GM12878 (cell line): ENCODE data around the gene KRTAP9-1. TPM values are rescaled to one million over a fixed set of nuclear protein-coding genes. Genes with fewer than 3 reads are reported as not detected.

Experiments
- CREB1 ChIP-seq: IDR thresholded peaks from 2 replicates; pipeline ENCODE4 v1.6.1; 2012; ENCODE audit warnings: low read depth, mild to moderate bottlenecking, inconsistent platforms
- CREM ChIP-seq: IDR thresholded peaks from 2 replicates; pipeline ENCODE4 v1.6.1; 2014; ENCODE audit warnings: antibody characterized with exemption, low read depth
- CUX1 ChIP-seq: IDR thresholded peaks from 2 replicates; pipeline ENCODE4 v1.6.1; 2012; ENCODE audit warnings: improper control_type of control experiment, low read depth, low read length; ENCODE audit not compliant: insufficient replicate concordance
- E4F1 ChIP-seq: fragments of 450-650 bp; IDR thresholded peaks from 2 replicates; pipeline ENCODE4 v1.6.1; 2018; ENCODE audit warnings: borderline replicate concordance, mild to moderate bottlenecking; ENCODE audit not compliant: partially characterized antibody
- IKZF2 ChIP-seq, 2 experiments: fragments of 450-650 bp; IDR thresholded peaks; 2 replicates each; pipeline ENCODE4 v1.6.1; 2017; ENCODE audit warnings: mild to moderate bottlenecking in 2 of 2, moderate library complexity in 2 of 2
- JUNB ChIP-seq: IDR thresholded peaks from 2 replicates; pipeline ENCODE4 v1.6.1; 2016; ENCODE audit warnings: antibody characterized with exemption, mild to moderate bottlenecking
- KAT2A ChIP-seq: conservative IDR thresholded peaks from 2 replicates; pipeline ENCODE4 v1.6.1; 2011; ENCODE audit warnings: low read depth, low read length; ENCODE audit not compliant: control insufficient read depth
- MYB ChIP-seq: fragments of 150-350 bp; IDR thresholded peaks from 2 replicates; pipeline ENCODE4 v1.6.1; 2014; ENCODE audit warnings: mild to moderate bottlenecking, low read depth, low read length, borderline replicate concordance
- NFYA ChIP-seq: IDR thresholded peaks from 2 replicates; pipeline ENCODE4 v1.6.1; 2011; ENCODE audit warnings: low read depth, mild to moderate bottlenecking, low read length, improper control_type of control experiment, borderline replicate concordance
- NR2F1 ChIP-seq: fragments of 450-650 bp; conservative IDR thresholded peaks from 2 replicates; pipeline ENCODE4 v1.6.1; 2017; ENCODE audit warnings: mild to moderate bottlenecking
- NRF1 ChIP-seq: conservative IDR thresholded peaks from 2 replicates; pipeline ENCODE4 v1.6.1; 2011; ENCODE audit warnings: mild to moderate bottlenecking, low read depth, low read length, improper control_type of control experiment
- RB1 ChIP-seq: fragments of 450-650 bp; formaldehyde crosslinking; IDR thresholded peaks from 2 replicates; pipeline ENCODE4 v1.6.1; 2017; ENCODE audit warnings: mild to moderate bottlenecking, borderline replicate concordance
- ZNF207 ChIP-seq: fragments of 450-650 bp; IDR thresholded peaks from 2 replicates; pipeline ENCODE4 v1.6.1; 2014; ENCODE audit warnings: antibody characterized with exemption, mild to moderate bottlenecking, borderline replicate concordance
- ZNF622 ChIP-seq: fragments of 450-650 bp; IDR thresholded peaks from 2 replicates; pipeline ENCODE4 v1.6.1; 2017; ENCODE audit warnings: mild to moderate bottlenecking, inconsistent platforms
- polyA plus RNA-seq, 11 experiments: library from polyadenylated mRNA; depleted of rRNA in 4 of 11; unstranded in 6 of 11; stranded (reverse) in 5 of 11; fragments of >200 nt; fragmentation: Nextera tagmentation in 4 of 11; fragmentation: Illumina TruSeq in 1 of 11; extraction: Ambion mirVana in 4 of 11; extraction: Trizol in 1 of 11; gene quantifications; 1 replicate in 1 of 11; 2 replicates in 10 of 11; pipeline versions ENCODE4 v1.2.1 to v1.2.3, GENCODE V29; 2011 to 2016; ENCODE audit warnings: inconsistent platforms in 2 of 11, missing spikeins in 2 of 11, low read depth in 1 of 11
- total RNA-seq, 4 experiments: library from RNA; depleted of rRNA in 3 of 4; stranded (reverse); fragments of >200 nt in 3 of 4; fragmentation: Illumina TruSeq in 1 of 4; extraction: Trizol in 1 of 4; gene quantifications; 2 replicates each; pipeline versions ENCODE4 v1.2.1 to v1.2.3, GENCODE V29; 2013 to 2021
- TF ChIP-seq, protein P1 (sequence below): fragments of 450-650 bp; IDR thresholded peaks from 2 replicates; pipeline ENCODE4 v1.6.1; 2016; ENCODE audit warnings: mild to moderate bottlenecking

Gene KRTAP9-1
- total and polyA plus RNA-seq, 10 of the 15 experiments (the other 5 are each of a cell fraction or from before 2014, with no cell fraction given) = not detected

DNA sequence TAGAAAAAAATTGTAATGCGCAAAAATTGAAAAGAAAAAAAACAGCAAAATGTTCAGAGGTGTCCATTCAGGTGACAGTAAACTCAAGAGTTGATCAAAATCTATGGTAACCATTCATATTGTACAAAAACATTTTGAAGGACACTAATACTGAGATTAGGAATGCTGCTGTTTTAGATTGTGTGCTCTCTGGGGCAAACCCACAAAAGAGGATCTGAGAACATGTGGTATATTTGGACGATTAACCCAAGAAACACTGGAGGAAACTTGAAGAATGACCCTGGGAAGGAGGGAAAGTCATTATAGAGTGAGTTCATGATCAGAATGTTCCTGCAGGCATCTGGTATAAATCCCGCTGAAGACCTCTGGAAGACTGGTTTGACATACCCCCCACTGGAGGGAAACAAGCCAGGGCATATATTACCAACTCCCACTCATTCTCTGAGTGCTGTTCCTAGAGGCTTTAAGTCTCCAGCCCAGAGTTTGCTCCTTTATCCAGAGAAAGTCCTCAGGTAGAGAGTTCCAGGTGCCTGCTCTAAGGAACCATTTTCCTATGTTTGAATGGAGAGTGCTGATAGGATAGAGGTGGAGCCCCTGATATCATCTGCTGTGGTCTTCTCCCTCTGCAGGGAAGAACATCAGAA is 12.8 kb upstream of the KRTAP9-1 start (continued):
- TF ChIP-seq, protein P1, sequence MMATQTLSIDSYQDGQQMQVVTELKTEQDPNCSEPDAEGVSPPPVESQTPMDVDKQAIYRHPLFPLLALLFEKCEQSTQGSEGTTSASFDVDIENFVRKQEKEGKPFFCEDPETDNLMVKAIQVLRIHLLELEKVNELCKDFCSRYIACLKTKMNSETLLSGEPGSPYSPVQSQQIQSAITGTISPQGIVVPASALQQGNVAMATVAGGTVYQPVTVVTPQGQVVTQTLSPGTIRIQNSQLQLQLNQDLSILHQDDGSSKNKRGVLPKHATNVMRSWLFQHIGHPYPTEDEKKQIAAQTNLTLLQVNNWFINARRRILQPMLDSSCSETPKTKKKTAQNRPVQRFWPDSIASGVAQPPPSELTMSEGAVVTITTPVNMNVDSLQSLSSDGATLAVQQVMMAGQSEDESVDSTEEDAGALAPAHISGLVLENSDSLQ = no peak
- TF ChIP-seq MYB = no peak
- no peak for TF ChIP-seq RB1
- TF ChIP-seq CREM = no peak
- no peak for TF ChIP-seq ZNF207
- TF ChIP-seq KAT2A = no peak
- TF ChIP-seq IKZF2 (IDR thresholded peaks at IDR 0.05) = peak; percentile 38 to 41; a peak in 3 of 4 replicates
- TF ChIP-seq NRF1 = no peak
- no peak for TF ChIP-seq CREB1
- TF ChIP-seq JUNB = peak; percentile 44; the same call in 1 of the 2 replicates
- TF ChIP-seq NR2F1 = no peak
- TF ChIP-seq E4F1 = no peak
- no peak for TF ChIP-seq NFYA
- TF ChIP-seq ZNF622 = no peak
- no peak for TF ChIP-seq CUX1
